HEK293 (cell line): ENCODE results near the gene KCNMB4.

Source experiments
- BCL11A ChIP-seq: fragments of 450-650 bp; formaldehyde crosslinking; IDR thresholded peaks from 2 replicates; pipeline ENCODE4 v1.5.1; 2016; ENCODE audit warnings: low read depth, missing biosample characterization, missing genetic modification characterization
- BCL6B ChIP-seq: fragments of 450-650 bp; formaldehyde crosslinking; IDR thresholded peaks from 2 replicates; pipeline ENCODE4 v1.5.1; 2017; ENCODE audit warnings: missing biosample characterization, missing genetic modification characterization
- SCRT1 ChIP-seq: fragments of 450-650 bp; formaldehyde crosslinking; IDR thresholded peaks from 2 replicates; pipeline ENCODE4 v1.5.1; 2016; ENCODE audit warnings: missing biosample characterization, missing genetic modification characterization, borderline replicate concordance
- ZBTB21 ChIP-seq: fragments of 450-650 bp; formaldehyde crosslinking; IDR thresholded peaks from 2 replicates; pipeline ENCODE4 v1.5.1; 2017; ENCODE audit warnings: missing biosample characterization, missing genetic modification characterization
- ZIC2 ChIP-seq: fragments of 450-650 bp; formaldehyde crosslinking; IDR thresholded peaks from 2 replicates; pipeline ENCODE4 v1.5.1; 2016; ENCODE audit warnings: missing biosample characterization, missing genetic modification characterization
- ZNF175 ChIP-seq: fragments of 450-650 bp; formaldehyde crosslinking; IDR thresholded peaks from 2 replicates; pipeline ENCODE4 v1.5.1; 2016; ENCODE audit warnings: missing biosample characterization, missing genetic modification characterization
- ZNF292 ChIP-seq: fragments of 450-650 bp; formaldehyde crosslinking; IDR thresholded peaks from 2 replicates; pipeline ENCODE4 v1.5.1; 2016; ENCODE audit warnings: low read depth, missing biosample characterization, missing genetic modification characterization, borderline replicate concordance
- ZNF350 ChIP-seq: fragments of 450-650 bp; formaldehyde crosslinking; IDR thresholded peaks from 2 replicates; pipeline ENCODE4 v1.5.0; 2017; ENCODE audit warnings: missing biosample characterization, mild to moderate bottlenecking, missing genetic modification characterization
- ZNF366 ChIP-seq: fragments of 450-650 bp; formaldehyde crosslinking; conservative IDR thresholded peaks from 2 replicates; pipeline ENCODE4 v1.5.1; 2016; ENCODE audit warnings: missing biosample characterization, missing genetic modification characterization
- ZNF549 ChIP-seq: fragments of 450-650 bp; IDR thresholded peaks from 2 replicates; pipeline ENCODE4 v1.5.1; 2018; ENCODE audit warnings: missing biosample characterization, missing genetic modification characterization, mild to moderate bottlenecking, inconsistent platforms, moderate library complexity
- ZXDB ChIP-seq: fragments of 450-650 bp; formaldehyde crosslinking; IDR thresholded peaks from 2 replicates; pipeline ENCODE4 v1.5.1; 2016; ENCODE audit warnings: missing biosample characterization, missing genetic modification characterization
- TF ChIP-seq, protein P1 (sequence below): fragments of 450-650 bp; formaldehyde crosslinking; IDR thresholded peaks from 2 replicates; pipeline ENCODE4 v1.5.1; 2016; ENCODE audit warnings: missing biosample characterization, missing genetic modification characterization

DNA sequence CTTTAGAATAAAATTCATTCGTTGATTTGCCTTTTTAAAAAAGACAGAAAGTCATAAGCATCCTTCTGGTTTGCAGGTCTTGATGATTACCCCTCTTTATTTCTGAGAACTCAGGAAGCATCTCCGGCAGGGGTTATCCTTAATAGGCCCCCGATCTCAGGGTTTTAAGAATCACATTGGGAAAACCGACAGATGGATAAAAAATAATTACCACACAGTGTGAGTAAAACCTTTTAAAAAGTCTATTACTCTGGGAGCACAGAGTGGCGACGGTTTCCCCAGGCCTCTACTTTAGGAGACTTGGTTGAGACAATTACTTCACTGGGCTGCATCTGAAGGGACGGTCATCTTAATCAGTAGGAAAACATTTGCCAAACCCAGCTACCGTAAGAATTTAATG is 56.5 kb downstream of the KCNMB4 start:
- TF ChIP-seq, protein P1, sequence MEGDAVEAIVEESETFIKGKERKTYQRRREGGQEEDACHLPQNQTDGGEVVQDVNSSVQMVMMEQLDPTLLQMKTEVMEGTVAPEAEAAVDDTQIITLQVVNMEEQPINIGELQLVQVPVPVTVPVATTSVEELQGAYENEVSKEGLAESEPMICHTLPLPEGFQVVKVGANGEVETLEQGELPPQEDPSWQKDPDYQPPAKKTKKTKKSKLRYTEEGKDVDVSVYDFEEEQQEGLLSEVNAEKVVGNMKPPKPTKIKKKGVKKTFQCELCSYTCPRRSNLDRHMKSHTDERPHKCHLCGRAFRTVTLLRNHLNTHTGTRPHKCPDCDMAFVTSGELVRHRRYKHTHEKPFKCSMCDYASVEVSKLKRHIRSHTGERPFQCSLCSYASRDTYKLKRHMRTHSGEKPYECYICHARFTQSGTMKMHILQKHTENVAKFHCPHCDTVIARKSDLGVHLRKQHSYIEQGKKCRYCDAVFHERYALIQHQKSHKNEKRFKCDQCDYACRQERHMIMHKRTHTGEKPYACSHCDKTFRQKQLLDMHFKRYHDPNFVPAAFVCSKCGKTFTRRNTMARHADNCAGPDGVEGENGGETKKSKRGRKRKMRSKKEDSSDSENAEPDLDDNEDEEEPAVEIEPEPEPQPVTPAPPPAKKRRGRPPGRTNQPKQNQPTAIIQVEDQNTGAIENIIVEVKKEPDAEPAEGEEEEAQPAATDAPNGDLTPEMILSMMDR (tag by site-specific recombination), result no peak
- TF ChIP-seq ZBTB21 (tag by site-specific recombination) (no peak), ZNF350 (tag by site-specific recombination) (no peak), ZNF549 (tag by site-specific recombination) (no peak), ZNF366 (tag by site-specific recombination) (no peak), ZNF292 (tag by site-specific recombination) (no peak), ZIC2 (tag by site-specific recombination) (no peak), SCRT1 (no peak), BCL11A (tag by site-specific recombination) (no peak), ZNF175 (tag by site-specific recombination) (no peak), ZXDB (tag by site-specific recombination) (no peak), BCL6B (tag by site-specific recombination) (no peak)
